Colonic mucosa (tissue), 4 donors: Measurements from ENCODE around the gene PRDM1. TPM values are rescaled to one million over a fixed set of nuclear protein-coding genes. Genes with fewer than 3 reads are reported as not detected.

Source experiments
- DNase-seq: peaks from one replicate; pipeline ENCODE4 v3.0.0-alpha.2; 2020
- H3K27ac ChIP-seq: fragments of 200-600 bp; one replicate; pipeline ENCODE4 v1.8.0; 2021
- H3K27me3 ChIP-seq: fragments of 200-600 bp; one replicate; pipeline ENCODE4 v1.8.0; 2021
- H3K36me3 ChIP-seq: fragments of 200-600 bp; one replicate; pipeline ENCODE4 v1.8.0; 2021
- H3K4me1 ChIP-seq: fragments of 200-600 bp; one replicate; pipeline ENCODE4 v1.8.0; 2021; ENCODE audit warnings: mild to moderate bottlenecking
- H3K4me3 ChIP-seq: fragments of 200-600 bp; one replicate; pipeline ENCODE4 v1.8.0; 2021
- H3K9ac ChIP-seq, 2 donors: one replicate each; pipeline ENCODE4 v1.7.0; 2013; ENCODE audit warnings: control low read depth in 2 of 2, low read depth in 2 of 2, low read length in 2 of 2
- H3K9me3 ChIP-seq: fragments of 200-600 bp; one replicate; pipeline ENCODE4 v1.8.0; 2021
- CTCF ChIP-seq: fragments of 200-600 bp; IDR thresholded peaks from one replicate; pipeline ENCODE4 v1.8.0; 2022; ENCODE audit warnings: antibody characterized with exemption, mild to moderate bottlenecking
- intact Hi-C: fragments of 100-400 bp; cut with DNase I; formaldehyde crosslinking; loops from one replicate; pipeline ENCODE4 v1.14.1; 2022
- total RNA-seq, 2 donors: library from RNA; stranded (reverse); fragmentation: NEBNext Ultra II Directional in 1 of 2; extraction: Animal tissue kit (Norgen Biotek cat#: 25700) in 1 of 2; gene quantifications; one replicate each; pipeline ENCODE4 v1.2.1, GENCODE V29; 2021
- donor health status: healthy.
- donor health status: DM: no; HTN: no; CAD: no.
- donor health status: DM: no; HTN: no; CAD: no.

Gene PRDM1
- total RNA-seq, 2 donors from 2014 or later, result 7.2 to 17.6 TPM

- Histone ChIP-seq H3K9ac (peak overlapping the region; percentile 28 to 90), H3K4me1 (no peaks in the 10 kb centered on the region), H3K4me3 (peak overlapping the region; percentile 41), H3K36me3 (no peaks in the 10 kb centered on the region), H3K27me3 (no peaks in the 10 kb centered on the region), H3K9me3 (no peaks in the 10 kb centered on the region), H3K27ac (peak overlapping the region; percentile 79)
- no peak for TF ChIP-seq CTCF
- intact Hi-C loops, result loop anchor here (10.0 kb wide), 4 partner anchors 97 to 207 kb away; no protein-coding TSS in a partner anchor
- DNase-seq, result peak; percentile 51
These were observed 11.5 kb downstream of the PRDM1 start for GRCh38 chr6:106097411-106098231.

GRCh38 chr6:106098383-106099234 is 12.5 kb downstream of the PRDM1 start:
- Histone ChIP-seq H3K27me3 (no peaks in the 10 kb centered on the region), H3K4me1 (no peaks in the 10 kb centered on the region), H3K27ac (peak overlapping the region; percentile 79), H3K36me3 (no peaks in the 10 kb centered on the region), H3K9me3 (no peaks in the 10 kb centered on the region), H3K4me3 (peak overlapping the region; percentile 41), H3K9ac (peak overlapping the region; percentile 56 to 90)
- intact Hi-C loops, result loop anchor here (10.0 kb wide), 4 partner anchors 96 to 206 kb away; no protein-coding TSS in a partner anchor
- no peak for TF ChIP-seq CTCF
- DNase-seq, result peak; percentile 90

DNA sequence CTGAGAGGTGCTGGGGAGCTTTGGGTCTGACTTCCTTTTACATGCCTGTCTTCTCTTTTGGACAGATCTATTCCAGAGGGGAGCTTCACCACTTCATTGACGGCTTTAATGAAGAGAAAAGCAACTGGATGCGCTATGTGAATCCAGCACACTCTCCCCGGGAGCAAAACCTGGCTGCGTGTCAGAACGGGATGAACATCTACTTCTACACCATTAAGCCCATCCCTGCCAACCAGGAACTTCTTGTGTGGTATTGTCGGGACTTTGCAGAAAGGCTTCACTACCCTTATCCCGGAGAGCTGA is 13.1 kb downstream of the PRDM1 start:
- no peaks in the 10 kb centered on the region for H3K27me3 ChIP-seq
- no peaks in the 10 kb centered on the region for H3K4me1 ChIP-seq
- H3K9ac ChIP-seq, result peak overlapping the region; percentile 56 to 90
- H3K36me3 ChIP-seq, result no peaks in the 10 kb centered on the region
- no peak for TF ChIP-seq CTCF
- intact Hi-C loops, result loop anchor here (10.0 kb wide), 4 partner anchors 96 to 206 kb away; no protein-coding TSS in a partner anchor
- peak overlapping the region; percentile 79 for H3K27ac ChIP-seq
- H3K4me3 ChIP-seq, result peak overlapping the region; percentile 41
- DNase-seq, result peak; percentile 58
- H3K9me3 ChIP-seq, result no peaks in the 10 kb centered on the region

DNA sequence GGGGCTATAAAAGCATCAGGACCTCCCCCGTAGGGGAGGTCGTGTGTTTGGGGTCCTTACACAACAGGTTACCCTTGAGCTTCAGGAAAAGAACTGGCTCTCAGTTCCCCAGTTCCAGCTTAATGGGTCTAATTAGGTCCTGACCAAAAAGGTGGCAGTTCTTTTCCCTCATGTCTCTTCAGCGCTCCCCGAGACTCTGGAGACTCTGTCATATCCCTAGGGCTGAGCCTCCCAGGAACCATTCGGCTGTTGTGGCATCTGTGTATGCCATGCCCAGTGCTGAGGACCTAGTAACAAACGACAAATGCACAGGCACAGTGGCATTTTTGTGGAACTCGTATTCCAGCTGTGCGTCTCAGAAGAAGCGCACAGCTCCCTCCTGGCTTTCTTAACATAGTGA is 14.6 kb downstream of the PRDM1 start:
- Histone ChIP-seq H3K9me3 (no peaks in the 10 kb centered on the region), H3K36me3 (no peaks in the 10 kb centered on the region), H3K9ac (peak overlapping the region in 1 of 2 donors; percentile 26), H3K27ac (peak overlapping the region; percentile 19), H3K4me3 (peak overlapping the region; percentile 6), H3K27me3 (no peaks in the 10 kb centered on the region), H3K4me1 (no peaks in the 10 kb centered on the region)
- intact Hi-C loops, result no loop called here
- no peak for TF ChIP-seq CTCF
- DNase-seq, result no peak

GRCh38 chr6:106101466-106101865 is 15.3 kb downstream of the PRDM1 start:
- TF ChIP-seq CTCF, result no peak
- H3K9me3 ChIP-seq, result no peaks in the 10 kb centered on the region
- intact Hi-C loops, result no loop called here

More at GRCh38 chr6:106101466-106101865, 15.3 kb downstream of the PRDM1 start:
- H3K4me1 ChIP-seq, result no peaks in the 10 kb centered on the region
- no peaks in the 10 kb centered on the region for H3K27me3 ChIP-seq
- no peak for DNase-seq
- no peaks in the 10 kb centered on the region for H3K36me3 ChIP-seq
- peak overlapping the region; percentile 19 for H3K27ac ChIP-seq
- H3K4me3 ChIP-seq, result no peak overlapping the region
- H3K9ac ChIP-seq, result no peak overlapping the region
